Activated naive CD4-positive, alpha-beta T cell treated with anti-CD3 and anti-CD28 coated beads, Interleukin-2, amount 50 U/mL, for 72 hours (primary cell): ENCODE data around the gene STARD13. TPM values are rescaled to one million over a fixed set of nuclear protein-coding genes. Genes with fewer than 3 reads are reported as not detected.
A peak's percentile ranks its signal among the peaks of the same experiment; 100 is the strongest.

Experiments used
- ATAC-seq, 2 donors: fragments of 150-1000 bp; cut with Tn5 transposase; 2 replicates each; pipeline ENCODE4 v1.10.0; 2021; ENCODE audit warnings: mild to moderate bottlenecking in 2 of 2, moderate library complexity in 2 of 2
- DNase-seq, 2 donors: peaks; one replicate each; pipeline ENCODE4 v3.0.0; 2021 to 2022; ENCODE audit warnings: low spot score in 2 of 2
- H3K27ac Mint-ChIP-seq, 2 donors: one replicate each; pipeline ENCODE4 v1.8.0; 2022; ENCODE audit warnings: mild to moderate bottlenecking in 2 of 2, mixed read lengths in 2 of 2
- H3K36me3 Mint-ChIP-seq, 2 donors: one replicate each; pipeline ENCODE4 v1.8.0; 2022; ENCODE audit warnings: mixed read lengths in 2 of 2
- H3K9me3 Mint-ChIP-seq, 2 donors: one replicate each; pipeline ENCODE4 v1.8.0; 2022; ENCODE audit warnings: mixed read lengths in 2 of 2
- total RNA-seq, 2 donors: library from RNA; stranded (reverse); gene quantifications; one replicate each; pipeline ENCODE4 v1.2.3, GENCODE V29; 2022

The STARD13 gene
- total RNA-seq, 2 donors from 2014 or later = 0.50 to 1.3 TPM

DNA sequence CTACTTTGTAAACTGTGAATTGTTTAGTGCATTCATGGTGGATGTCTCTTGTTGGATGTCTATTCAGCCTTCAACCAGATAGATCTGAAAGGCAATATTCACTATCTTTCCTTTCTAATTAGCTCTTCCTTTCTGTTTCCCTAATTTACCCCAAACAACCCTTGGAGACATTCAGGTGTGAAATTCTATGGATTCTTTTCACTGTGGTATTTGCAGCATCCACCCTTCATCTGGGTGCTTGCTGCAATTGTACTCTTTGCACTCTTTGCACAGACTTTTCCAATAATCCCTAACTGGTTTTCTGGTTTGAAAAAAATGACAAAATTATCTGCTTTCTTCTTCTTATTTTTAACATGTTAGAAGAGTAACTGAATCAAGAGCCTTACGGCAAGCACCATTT is 212.8 kb downstream of the STARD13 start:
- ATAC-seq = no peak
- no peak for DNase-seq
- Mint-ChIP-seq H3K9me3 (peaks cover 0 to 4% of the 10 kb centered on the region in 2 donors), H3K27ac (peak overlapping the region in 1 of 2 donors; percentile 29), H3K36me3 (no peaks in the 10 kb centered on the region)

DNA sequence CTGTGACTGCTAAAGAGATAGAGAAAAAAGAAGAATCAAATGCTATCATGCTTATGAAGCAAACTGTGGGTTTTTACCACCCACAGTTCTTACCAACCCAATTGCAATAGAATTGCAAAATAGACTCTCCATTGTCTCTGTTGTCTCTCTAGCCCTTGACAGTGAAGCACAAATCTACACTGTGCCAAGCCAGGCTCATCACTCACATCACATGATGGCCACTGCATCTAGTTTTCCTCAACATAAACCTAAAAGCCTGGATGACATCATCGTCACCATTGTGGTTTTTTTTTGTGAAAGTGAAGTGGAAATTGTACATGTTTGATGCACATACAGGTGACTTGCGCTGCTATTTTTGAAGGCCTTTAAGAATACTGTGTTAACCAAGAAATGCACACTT is 213.3 kb downstream of the STARD13 start:
- Mint-ChIP-seq H3K9me3 (peaks cover 0 to 4% of the 10 kb centered on the region in 2 donors), H3K27ac (no peak overlapping the region), H3K36me3 (no peaks in the 10 kb centered on the region)
- DNase-seq = no peak
- ATAC-seq = peak in 1 of 2 donors; percentile 85

GRCh38 chr13:33070713-33071112 is 214.8 kb downstream of the STARD13 start:
- H3K36me3 Mint-ChIP-seq = no peaks in the 10 kb centered on the region
- ATAC-seq (peak in 1 of 2 donors; percentile 67), DNase-seq (no peak)
- H3K27ac Mint-ChIP-seq = no peak overlapping the region
- H3K9me3 Mint-ChIP-seq = peaks cover 0 to 4% of the 10 kb centered on the region in 2 donors

DNA sequence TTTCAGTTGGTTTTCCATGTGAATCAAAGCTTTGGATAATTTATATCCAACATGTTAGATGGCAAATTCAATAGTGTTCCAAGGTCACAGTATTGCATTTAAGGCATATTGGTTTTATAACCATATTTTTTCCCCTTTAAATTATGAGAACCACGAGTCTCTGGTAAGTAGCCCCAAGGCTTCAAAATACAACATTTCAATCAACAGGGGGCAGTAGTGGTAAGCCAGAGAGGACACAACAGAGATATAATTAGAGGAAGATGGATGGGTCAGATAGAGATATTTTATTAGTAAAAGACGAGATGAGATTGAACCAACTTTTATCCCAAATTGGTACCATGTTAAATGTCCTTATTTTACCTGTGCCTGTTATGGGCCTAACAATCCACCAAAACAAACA is 216.2 kb downstream of the STARD13 start:
- Mint-ChIP-seq H3K27ac (no peak overlapping the region), H3K36me3 (no peaks in the 10 kb centered on the region), H3K9me3 (peaks cover 0 to 4% of the 10 kb centered on the region in 2 donors)
- ATAC-seq (no peak), DNase-seq (no peak)

GRCh38 chr13:33066329-33066728 is 219.2 kb downstream of the STARD13 start:
- DNase-seq (no peak), ATAC-seq (no peak)
- H3K36me3 Mint-ChIP-seq = no peaks in the 10 kb centered on the region
- peaks cover 0 to 4% of the 10 kb centered on the region in 2 donors for H3K9me3 Mint-ChIP-seq
- H3K27ac Mint-ChIP-seq = peak overlapping the region in 1 of 2 donors; percentile 65

DNA sequence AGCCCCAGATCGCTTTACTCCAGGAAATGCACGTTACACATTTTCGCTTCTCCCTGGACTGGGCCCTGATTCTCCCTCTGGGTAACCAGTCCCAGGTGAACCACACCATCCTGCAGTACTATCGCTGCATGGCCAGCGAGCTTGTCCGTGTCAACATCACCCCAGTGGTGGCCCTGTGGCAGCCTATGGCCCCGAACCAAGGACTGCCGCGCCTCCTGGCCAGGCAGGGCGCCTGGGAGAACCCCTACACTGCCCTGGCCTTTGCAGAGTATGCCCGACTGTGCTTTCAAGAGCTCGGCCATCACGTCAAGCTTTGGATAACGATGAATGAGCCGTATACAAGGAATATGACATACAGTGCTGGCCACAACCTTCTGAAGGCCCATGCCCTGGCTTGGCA is 224.7 kb downstream of the STARD13 start:
- no peak for ATAC-seq
- Mint-ChIP-seq H3K36me3 (no peaks in the 10 kb centered on the region), H3K27ac (no peak overlapping the region)

DNA sequence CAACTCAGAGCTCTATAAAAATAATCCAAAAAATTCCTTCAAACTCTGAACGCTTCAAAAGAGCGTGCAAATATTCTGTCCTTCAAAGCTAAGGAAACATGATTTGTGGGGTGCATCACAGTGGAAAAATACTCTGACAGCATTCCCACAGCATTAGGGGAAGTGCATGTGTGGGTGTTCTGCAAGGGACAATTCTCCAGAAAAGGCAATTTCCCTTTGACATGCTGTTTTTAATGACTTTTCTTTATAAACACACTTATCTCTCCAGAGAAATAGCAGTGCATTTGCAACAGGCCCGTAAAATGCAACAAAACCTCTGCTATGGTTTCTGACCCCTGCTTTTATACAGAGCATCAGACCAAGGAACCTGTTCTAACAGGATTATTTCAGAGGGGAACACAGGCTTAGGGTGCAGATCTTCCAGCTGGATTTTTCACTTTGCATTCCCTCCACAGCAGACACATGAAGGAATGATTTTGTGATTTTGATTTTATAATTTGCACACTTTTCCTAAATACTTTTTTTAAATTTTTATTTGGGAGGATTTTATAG is 226.7 kb downstream of the STARD13 start:
- Mint-ChIP-seq H3K9me3 (no peaks in the 10 kb centered on the region), H3K36me3 (no peaks in the 10 kb centered on the region), H3K27ac (no peak overlapping the region)
- ATAC-seq (no peak), DNase-seq (no peak)

More for the DNA sequence above, 224.7 kb downstream of the STARD13 start:
- H3K9me3 Mint-ChIP-seq = no peaks in the 10 kb centered on the region
- no peak for DNase-seq

DNA sequence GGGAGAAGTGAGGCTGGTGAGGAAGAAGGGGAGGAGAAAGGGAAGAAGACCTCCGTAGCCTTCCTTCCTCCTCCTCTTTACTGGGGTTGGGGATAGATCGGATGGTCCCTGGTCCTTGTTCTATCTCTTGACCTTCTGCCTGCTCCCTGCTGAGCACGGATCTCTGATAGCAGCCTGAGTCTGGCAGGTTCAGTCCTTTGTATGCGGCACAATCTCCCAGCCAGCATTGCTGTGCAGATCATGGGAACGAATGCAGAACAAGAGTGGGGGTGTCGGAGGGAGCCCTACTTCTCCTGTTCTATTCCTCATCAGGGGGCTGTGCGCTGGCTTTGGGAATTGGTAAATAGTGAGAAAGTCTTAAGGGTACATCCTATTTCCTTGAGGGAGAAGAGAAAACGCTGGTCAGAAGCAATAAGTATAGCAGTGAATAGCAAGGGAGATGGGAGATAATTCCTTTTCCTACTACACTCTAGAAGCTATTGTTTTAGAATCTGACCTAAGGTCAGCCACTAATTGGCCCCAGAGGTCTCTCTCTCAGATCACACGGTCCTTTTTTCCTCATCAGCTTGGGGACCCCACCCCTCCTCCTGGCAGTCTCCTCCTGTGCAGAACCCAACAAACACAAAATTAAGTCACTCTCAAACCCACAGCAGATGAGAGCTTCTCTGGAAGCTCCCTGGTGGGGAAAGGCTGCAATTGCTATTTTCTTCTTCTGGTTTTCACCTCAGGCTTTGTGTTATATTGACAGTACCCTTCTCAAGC is 228.4 kb downstream of the STARD13 start:
- H3K9me3 Mint-ChIP-seq = no peaks in the 10 kb centered on the region
- ATAC-seq (peak in 1 of 2 donors; percentile 32), DNase-seq (no peak)
- no peaks in the 10 kb centered on the region for H3K36me3 Mint-ChIP-seq
- H3K27ac Mint-ChIP-seq = no peak overlapping the region

DNA sequence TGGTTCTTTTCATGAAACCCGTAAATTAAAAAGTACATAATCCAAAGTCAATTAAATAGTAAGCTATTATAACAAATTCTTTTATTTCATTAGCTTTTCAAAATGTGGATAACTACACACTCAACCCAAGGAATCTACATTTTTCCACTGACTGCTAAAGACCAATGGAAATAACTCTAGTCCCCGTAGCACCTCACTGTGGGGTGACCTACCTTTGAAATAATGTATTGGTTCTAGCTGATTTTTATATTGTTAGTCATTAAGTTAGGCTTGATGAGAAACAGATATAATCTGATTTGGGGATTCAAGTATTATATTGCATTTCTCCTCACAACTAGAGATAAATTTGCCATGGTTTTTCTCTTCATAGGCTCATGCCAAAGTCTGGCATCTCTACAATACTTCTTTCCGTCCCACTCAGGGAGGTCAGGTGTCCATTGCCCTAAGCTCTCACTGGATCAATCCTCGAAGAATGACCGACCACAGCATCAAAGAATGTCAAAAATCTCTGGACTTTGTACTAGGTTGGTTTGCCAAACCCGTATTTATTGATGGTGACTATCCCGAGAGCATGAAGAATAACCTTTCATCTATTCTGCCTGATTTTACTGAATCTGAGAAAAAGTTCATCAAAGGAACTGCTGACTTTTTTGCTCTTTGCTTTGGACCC is 232.0 kb downstream of the STARD13 start:
- H3K9me3 Mint-ChIP-seq = no peaks in the 10 kb centered on the region
- DNase-seq (no peak), ATAC-seq (no peak)
- H3K27ac Mint-ChIP-seq = no peak overlapping the region
- no peaks in the 10 kb centered on the region for H3K36me3 Mint-ChIP-seq
